ENCODE results near the gene AMIGO1.

AMIGO1 gene

GRCh38 chr1:109543988-109544735 is 34.6 kb upstream of the AMIGO1 start:
- Histone ChIP-seq H3K36me3 (ENCODE audit: insufficient read depth, low read length) (no peaks in the 10 kb centered on the region), H3K4me2 (ENCODE audit: low read depth, low read length, poor library complexity, severe bottlenecking) (no peak overlapping the region), H2AFZ (ENCODE audit: low read length) (no peak overlapping the region), H3K27me3 (ENCODE audit: insufficient read depth, low read length, poor library complexity, severe bottlenecking) (no peaks in the 10 kb centered on the region), H3K9me3 (ENCODE audit: insufficient read depth, low read depth, low read length) (no peaks in the 10 kb centered on the region), H3F3A (ENCODE audit: low read depth) (no peaks in the 10 kb centered on the region), H3K4me3 (ENCODE audit: low read length, poor library complexity, severe bottlenecking) (no peak overlapping the region), H3K79me2 (ENCODE audit: insufficient read depth, low read length) (peaks cover 24% of the 10 kb centered on the region), H4K20me1 (ENCODE audit: insufficient read depth, low read length, poor library complexity, severe bottlenecking) (peaks cover 7% of the 10 kb centered on the region), H3K9me2 (replicated peaks; ENCODE audit: low read depth, low read length) (no peaks in the 10 kb centered on the region), H3K4me1 (ENCODE audit: insufficient read depth, low read length, poor library complexity, severe bottlenecking) (peaks cover 17% of the 10 kb centered on the region), H3K9ac (ENCODE audit: low read depth, low read length, poor library complexity, severe bottlenecking) (no peak overlapping the region)
- no peak for TF ChIP-seq CTCF (conservative IDR thresholded peaks at IDR 0.05; ENCODE audit: low read length)
- no peak for TF ChIP-seq EZH2phosphoT487 (IDR thresholded peaks at IDR 0.05; ENCODE audit: borderline replicate concordance)

- Histone ChIP-seq H3K9me3 (ENCODE audit: insufficient read depth, low read depth, low read length) (no peaks in the 10 kb centered on the region), H3K4me3 (ENCODE audit: low read length, poor library complexity, severe bottlenecking) (no peak overlapping the region), H3F3A (ENCODE audit: low read depth) (no peaks in the 10 kb centered on the region), H3K4me2 (ENCODE audit: low read depth, low read length, poor library complexity, severe bottlenecking) (no peak overlapping the region), H3K4me1 (ENCODE audit: insufficient read depth, low read length, poor library complexity, severe bottlenecking) (peaks cover 16% of the 10 kb centered on the region), H4K20me1 (ENCODE audit: insufficient read depth, low read length, poor library complexity, severe bottlenecking) (peaks cover under 1% of the 10 kb centered on the region), H3K9ac (ENCODE audit: low read depth, low read length, poor library complexity, severe bottlenecking) (no peak overlapping the region), H2AFZ (ENCODE audit: low read length) (no peak overlapping the region), H3K9me2 (replicated peaks; ENCODE audit: low read depth, low read length) (no peaks in the 10 kb centered on the region), H3K27me3 (ENCODE audit: insufficient read depth, low read length, poor library complexity, severe bottlenecking) (no peaks in the 10 kb centered on the region), H3K36me3 (ENCODE audit: insufficient read depth, low read length) (no peaks in the 10 kb centered on the region), H3K79me2 (ENCODE audit: insufficient read depth, low read length) (peaks cover 17% of the 10 kb centered on the region)
- TF ChIP-seq CTCF (conservative IDR thresholded peaks at IDR 0.05; ENCODE audit: low read length): no peak
- TF ChIP-seq EZH2phosphoT487 (IDR thresholded peaks at IDR 0.05; ENCODE audit: borderline replicate concordance): no peak
These were observed 33.9 kb upstream of the AMIGO1 start for GRCh38 chr1:109543283-109543987.

GRCh38 chr1:109542657-109543056 is 33.1 kb upstream of the AMIGO1 start:
- no peaks in the 10 kb centered on the region for H4K20me1 ChIP-seq (ENCODE audit: insufficient read depth, low read length, poor library complexity, severe bottlenecking)
- no peaks in the 10 kb centered on the region for H3K27me3 ChIP-seq (ENCODE audit: insufficient read depth, low read length, poor library complexity, severe bottlenecking)
- H3K9me3 ChIP-seq (ENCODE audit: insufficient read depth, low read depth, low read length): no peaks in the 10 kb centered on the region
- H3K4me2 ChIP-seq (ENCODE audit: low read depth, low read length, poor library complexity, severe bottlenecking): no peak overlapping the region
- H3K9me2 ChIP-seq (replicated peaks; ENCODE audit: low read depth, low read length): no peaks in the 10 kb centered on the region
- H3K4me3 ChIP-seq (ENCODE audit: low read length, poor library complexity, severe bottlenecking): no peak overlapping the region
- H3K36me3 ChIP-seq (ENCODE audit: insufficient read depth, low read length): no peaks in the 10 kb centered on the region
- TF ChIP-seq CTCF (conservative IDR thresholded peaks at IDR 0.05; ENCODE audit: low read length): no peak
- TF ChIP-seq EZH2phosphoT487 (IDR thresholded peaks at IDR 0.05; ENCODE audit: borderline replicate concordance): no peak
- peaks cover 13% of the 10 kb centered on the region for H3K4me1 ChIP-seq (ENCODE audit: insufficient read depth, low read length, poor library complexity, severe bottlenecking)
- H3K9ac ChIP-seq (ENCODE audit: low read depth, low read length, poor library complexity, severe bottlenecking): no peak overlapping the region
- H3K79me2 ChIP-seq (ENCODE audit: insufficient read depth, low read length): peaks cover 11% of the 10 kb centered on the region
- no peaks in the 10 kb centered on the region for H3F3A ChIP-seq (ENCODE audit: low read depth)
- no peak overlapping the region for H2AFZ ChIP-seq (ENCODE audit: low read length)

All from Loucy (cell line).